HEK293T (cell line): ENCODE results near the gene DGKH.

Source experiments
- CTCF ChIA-PET: fragments of 350-600 bp; formaldehyde crosslinking; extraction: SDS; loops from one replicate; lab custom pipeline; 2021; ENCODE audit warnings: antibody characterized with exemption, inconsistent platforms; lab: Yijun Ruan, JAX
- POLR2A ChIA-PET: fragments of 350-600 bp; formaldehyde crosslinking; extraction: SDS; loops from one replicate; lab custom pipeline; 2020; ENCODE audit warnings: antibody characterized with exemption, inconsistent platforms; lab: Yijun Ruan, JAX
- DNase-seq: peaks from one replicate; pipeline ENCODE4 v3.0.0; 2012; ENCODE audit warnings: mixed read lengths; ENCODE audit errors: extremely low spot score
- ARNT ChIP-seq: fragments of 450-650 bp; IDR thresholded peaks from 2 replicates; pipeline ENCODE4 v1.6.1; 2017; ENCODE audit warnings: mild to moderate bottlenecking
- BHLHE40 ChIP-seq: fragments of 450-650 bp; IDR thresholded peaks from 2 replicates; pipeline ENCODE4 v1.6.1; 2016; ENCODE audit warnings: mild to moderate bottlenecking, moderate library complexity, borderline replicate concordance
- CTBP1 ChIP-seq: fragments of 450-650 bp; IDR thresholded peaks from 2 replicates; pipeline ENCODE4 v1.6.1; 2016; ENCODE audit warnings: borderline replicate concordance
- ELF4 ChIP-seq: fragments of 450-650 bp; IDR thresholded peaks from 2 replicates; pipeline ENCODE4 v1.6.1; 2017; ENCODE audit warnings: antibody characterized with exemption
- FOXA1 ChIP-seq: fragments of 450-650 bp; IDR thresholded peaks from 2 replicates; pipeline ENCODE4 v1.6.1; 2016; ENCODE audit warnings: mild to moderate bottlenecking
- FOXK2 ChIP-seq: fragments of 450-650 bp; IDR thresholded peaks from 2 replicates; pipeline ENCODE4 v1.6.1; 2016; ENCODE audit warnings: mild to moderate bottlenecking
- FOXM1 ChIP-seq: fragments of 450-650 bp; IDR thresholded peaks from 2 replicates; pipeline ENCODE4 v1.6.1; 2017; ENCODE audit warnings: mild to moderate bottlenecking, borderline replicate concordance
- HDGF ChIP-seq: fragments of 450-650 bp; IDR thresholded peaks from 2 replicates; pipeline ENCODE4 v1.6.1; 2017; ENCODE audit warnings: antibody characterized with exemption, borderline replicate concordance
- L3MBTL2 ChIP-seq: fragments of 450-650 bp; conservative IDR thresholded peaks from 2 replicates; pipeline ENCODE4 v1.6.1; 2016; ENCODE audit warnings: mild to moderate bottlenecking
- LEF1 ChIP-seq: fragments of 450-650 bp; IDR thresholded peaks from 2 replicates; pipeline ENCODE4 v1.6.1; 2017; ENCODE audit warnings: mild to moderate bottlenecking, borderline replicate concordance
- NFRKB ChIP-seq: fragments of 450-650 bp; IDR thresholded peaks from 2 replicates; pipeline ENCODE4 v1.6.1; 2016; ENCODE audit warnings: mild to moderate bottlenecking, moderate library complexity
- SP1 ChIP-seq: fragments of 450-650 bp; IDR thresholded peaks from 2 replicates; pipeline ENCODE4 v1.6.1; 2017
- SUZ12 ChIP-seq: fragments of 450-650 bp; IDR thresholded peaks from 2 replicates; pipeline ENCODE4 v1.6.1; 2016; ENCODE audit warnings: mild to moderate bottlenecking
- TARDBP ChIP-seq: fragments of 450-650 bp; IDR thresholded peaks from 2 replicates; pipeline ENCODE4 v1.6.1; 2016
- ZNF384 ChIP-seq: fragments of 450-650 bp; IDR thresholded peaks from 2 replicates; pipeline ENCODE4 v1.6.1; 2016
- TF ChIP-seq, protein P1 (sequence below): fragments of 450-650 bp; IDR thresholded peaks from 2 replicates; pipeline ENCODE4 v1.6.1; 2016

DGKH gene

GRCh38 chr13:42119041-42119440 lies 70.6 kb downstream of the DGKH start:
- ChIA-PET POLR2A (no interaction called here), CTCF (no interaction called here)
- TF ChIP-seq, protein P1, sequence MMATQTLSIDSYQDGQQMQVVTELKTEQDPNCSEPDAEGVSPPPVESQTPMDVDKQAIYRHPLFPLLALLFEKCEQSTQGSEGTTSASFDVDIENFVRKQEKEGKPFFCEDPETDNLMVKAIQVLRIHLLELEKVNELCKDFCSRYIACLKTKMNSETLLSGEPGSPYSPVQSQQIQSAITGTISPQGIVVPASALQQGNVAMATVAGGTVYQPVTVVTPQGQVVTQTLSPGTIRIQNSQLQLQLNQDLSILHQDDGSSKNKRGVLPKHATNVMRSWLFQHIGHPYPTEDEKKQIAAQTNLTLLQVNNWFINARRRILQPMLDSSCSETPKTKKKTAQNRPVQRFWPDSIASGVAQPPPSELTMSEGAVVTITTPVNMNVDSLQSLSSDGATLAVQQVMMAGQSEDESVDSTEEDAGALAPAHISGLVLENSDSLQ: no peak
- TF ChIP-seq ARNT (no peak), NFRKB (no peak), LEF1 (no peak), FOXK2 (no peak), SUZ12 (no peak), HDGF (no peak), FOXA1 (no peak), ELF4 (no peak), TARDBP (no peak), SP1 (no peak), L3MBTL2 (no peak), BHLHE40 (no peak), ZNF384 (no peak), CTBP1 (no peak), FOXM1 (no peak)
- no peak for DNase-seq

GRCh38 chr13:42119875-42120274 lies 71.4 kb downstream of the DGKH start:
- POLR2A ChIA-PET: no interaction called here
- CTCF ChIA-PET: no interaction called here
- no peak for DNase-seq
- TF ChIP-seq SUZ12 (no peak), HDGF (no peak), FOXA1 (no peak), SP1 (no peak), LEF1 (no peak), NFRKB (no peak), ELF4 (no peak), ARNT (no peak), CTBP1 (no peak), BHLHE40 (no peak), FOXK2 (no peak), FOXM1 (no peak), ZNF384 (no peak), L3MBTL2 (no peak), TARDBP (no peak)
- TF ChIP-seq, protein P1: no peak

DNA sequence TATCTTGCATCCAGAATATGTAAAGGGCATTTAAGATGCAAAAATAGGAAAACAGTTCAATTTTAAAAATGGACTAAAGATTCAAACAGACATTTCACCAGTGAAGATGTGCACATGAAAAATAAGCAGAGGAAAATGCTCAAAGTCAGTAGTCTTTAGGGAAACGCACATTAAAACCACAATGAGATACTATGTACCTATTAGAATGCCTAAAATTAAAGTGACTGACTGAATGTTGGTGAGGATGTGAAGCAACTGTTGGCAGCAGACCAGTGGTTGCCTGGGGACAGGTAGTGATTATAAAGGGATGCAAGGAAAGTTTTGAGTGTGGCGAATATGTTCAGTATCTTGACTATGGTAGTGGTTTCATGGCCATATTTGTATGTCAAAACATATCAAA lies 75.2 kb downstream of the DGKH start:
- POLR2A ChIA-PET: no interaction called here
- CTCF ChIA-PET: no interaction called here
- TF ChIP-seq L3MBTL2 (no peak), SUZ12 (no peak), FOXA1 (no peak)
- TF ChIP-seq, protein P1: no peak
- DNase-seq: no peak

- POLR2A ChIA-PET: no interaction called here
- TF ChIP-seq FOXM1 (no peak), SP1 (no peak), ARNT (no peak)
- CTCF ChIA-PET: interaction anchor here (0.8 kb wide), 1 partner anchor 11 kb away, joined by 3 read pairs; no protein-coding TSS in a partner anchor
- no peak for DNase-seq
Observed at GRCh38 chr13:42125046-42125445, 76.6 kb downstream of the DGKH start.

DNA sequence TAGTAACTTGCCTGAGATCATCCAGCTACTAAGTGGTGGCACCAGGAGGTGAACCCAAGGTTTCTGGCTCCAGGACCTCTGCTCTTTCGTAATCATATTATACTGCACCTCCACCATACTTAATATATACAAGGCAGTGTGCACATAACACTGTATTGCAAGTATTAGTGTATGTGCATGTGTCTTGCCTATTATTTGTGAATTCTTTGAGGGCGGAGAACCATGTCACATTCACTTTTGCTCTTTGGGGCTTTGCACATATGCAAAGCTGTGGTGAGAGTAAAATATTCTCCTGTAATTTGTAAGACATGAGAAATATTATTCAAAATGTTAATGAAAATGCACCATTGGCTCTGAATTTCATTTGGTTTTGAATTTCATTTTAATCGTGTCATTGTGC lies 78.6 kb downstream of the DGKH start:
- POLR2A ChIA-PET: no interaction called here
- no peak for DNase-seq
- TF ChIP-seq BHLHE40 (no peak), ARNT (no peak), SP1 (no peak), ELF4 (no peak), FOXM1 (no peak), NFRKB (no peak), SUZ12 (no peak), TARDBP (no peak), HDGF (no peak), FOXA1 (no peak), L3MBTL2 (no peak), CTBP1 (no peak), ZNF384 (no peak), FOXK2 (no peak), LEF1 (no peak)
- TF ChIP-seq, protein P1: no peak
- CTCF ChIA-PET: no interaction called here

GRCh38 chr13:42129033-42129432 lies 80.6 kb downstream of the DGKH start:
- TF ChIP-seq ZNF384 (no peak), ELF4 (no peak), CTBP1 (no peak), SUZ12 (no peak), FOXK2 (no peak), BHLHE40 (no peak), ARNT (no peak), LEF1 (no peak), FOXA1 (no peak), SP1 (no peak), L3MBTL2 (no peak), TARDBP (no peak), HDGF (no peak), NFRKB (no peak)
- TF ChIP-seq, protein P1: no peak
- ChIA-PET CTCF (no interaction called here), POLR2A (no interaction called here)
- no peak for DNase-seq
